CD4-positive, alpha-beta memory T cell (primary cell): ENCODE data around the gene KRTAP5-3. TPM values are rescaled to one million over a fixed set of nuclear protein-coding genes. Genes with fewer than 3 reads are reported as not detected.
"Not testable (repeated sequence)": the region's sequence is repeated elsewhere in the genome, so short reads cannot be mapped to it uniquely, and the experiment has no call there.

ENCODE experiments used
- CTCF ChIA-PET: fragments of 350-600 bp; sonication (Branson Sonifier 250); formaldehyde crosslinking; loops from one replicate; lab custom pipeline; 2021; ENCODE audit warnings: inconsistent platforms; ENCODE audit not compliant: partially characterized antibody; lab: Charles Lee
- POLR2A ChIA-PET: fragments of 350-600 bp; sonication (Branson Sonifier 250); formaldehyde crosslinking; loops from one replicate; lab custom pipeline; 2021; ENCODE audit not compliant: partially characterized antibody; lab: Charles Lee
- DNase-seq, 5 donors: peaks; one replicate each; pipeline versions ENCODE4 v3.0.0 to v3.0.0-alpha.2; 2020 to 2022; ENCODE audit warnings: mixed read lengths in 1 of 5
- H3K27ac ChIP-seq: one replicate; pipeline ENCODE4 v1.7.0; 2013; ENCODE audit warnings: low read depth, low read length
- H3K27me3 ChIP-seq: 2 replicates; pipeline ENCODE4 v1.7.0; 2013; ENCODE audit warnings: mild to moderate bottlenecking, low read length, moderate library complexity; ENCODE audit not compliant: insufficient read depth
- H3K36me3 ChIP-seq: 2 replicates; pipeline ENCODE4 v1.7.0; 2013; ENCODE audit warnings: mild to moderate bottlenecking, low read length, moderate library complexity; ENCODE audit not compliant: insufficient read depth
- H3K4me1 ChIP-seq: 2 replicates; pipeline ENCODE4 v1.7.0; 2013; ENCODE audit warnings: mild to moderate bottlenecking, low read length, moderate library complexity; ENCODE audit not compliant: insufficient read depth
- H3K4me3 ChIP-seq, 2 donors: one replicate each; pipeline ENCODE4 v1.7.0; 2013; ENCODE audit warnings: low read length in 2 of 2, mild to moderate bottlenecking in 1 of 2
- H3K9me3 ChIP-seq, 2 donors: one replicate each; pipeline ENCODE4 v1.7.0; 2013; ENCODE audit warnings: low read length in 2 of 2, control low read depth in 1 of 2; ENCODE audit not compliant: control insufficient read depth in 1 of 2
- H3K27ac Mint-ChIP-seq, 7 donors: one replicate each; pipeline ENCODE4 v1.8.0; 2020 to 2021; ENCODE audit warnings: mixed read lengths in 7 of 7, mild to moderate bottlenecking in 6 of 7, inconsistent platforms in 3 of 7, moderate library complexity in 3 of 7
- H3K27me3 Mint-ChIP-seq, 2 donors: one replicate each; pipeline ENCODE4 v1.8.0; 2020 to 2021; ENCODE audit warnings: mixed read lengths in 2 of 2
- H3K36me3 Mint-ChIP-seq, 2 donors: one replicate each; pipeline ENCODE4 v1.8.0; 2020 to 2021; ENCODE audit warnings: mixed read lengths in 2 of 2, inconsistent platforms in 1 of 2, mild to moderate bottlenecking in 1 of 2
- H3K4me1 Mint-ChIP-seq, 4 donors: one replicate each; pipeline ENCODE4 v1.8.0; 2020 to 2021; ENCODE audit warnings: mixed read lengths in 4 of 4, mild to moderate bottlenecking in 1 of 4
- H3K4me3 Mint-ChIP-seq, 8 donors: one replicate each; pipeline ENCODE4 v1.8.0; 2020 to 2021; ENCODE audit warnings: mixed read lengths in 8 of 8, mild to moderate bottlenecking in 7 of 8, moderate library complexity in 6 of 8, inconsistent platforms in 3 of 8
- H3K9me3 Mint-ChIP-seq, 8 donors: one replicate each; pipeline ENCODE4 v1.8.0; 2020 to 2021; ENCODE audit warnings: mixed read lengths in 8 of 8, mild to moderate bottlenecking in 5 of 8, inconsistent platforms in 3 of 8, moderate library complexity in 1 of 8
- intact Hi-C: fragments of 100-400 bp; cut with micrococcal nuclease; formaldehyde crosslinking; loops from one replicate; pipeline ENCODE4 v1.15.1; 2023
- polyA plus RNA-seq, 2 donors: library from polyadenylated mRNA; unstranded; fragments of 300-500 nt; fragmentation: Illumina TruSeq; gene quantifications; one replicate each; pipeline ENCODE4 v1.2.3, GENCODE V29; 2021
- total RNA-seq, 2 experiments: library from RNA; stranded (reverse); gene quantifications; one replicate each; pipeline ENCODE4 v1.2.3, GENCODE V29; 2021

KRTAP5-3 gene
- total and polyA plus RNA-seq, 4 experiments from 2014 or later, result not detected

GRCh38 chr11:1596576-1597121 lies 11.6 kb downstream of the KRTAP5-3 start:
- intact Hi-C loops, H3K36me3 Mint-ChIP-seq, H3K27ac ChIP-seq, H3K36me3 ChIP-seq, H3K9me3 Mint-ChIP-seq, H3K9me3 ChIP-seq, H3K4me1 ChIP-seq, H3K4me3 Mint-ChIP-seq, DNase-seq, H3K27me3 ChIP-seq, H3K4me3 ChIP-seq: not testable (repeated sequence)
- peaks cover 8 to 14% of the 10 kb centered on the region in 2 donors for H3K27me3 Mint-ChIP-seq
- peak overlapping the region in 1 of 7 donors; percentile 18 for H3K27ac Mint-ChIP-seq
- H3K4me1 Mint-ChIP-seq, result peaks cover 11 to 30% (median 13%) of the 10 kb centered on the region in 4 donors
- ChIA-PET CTCF (interaction anchor here (0.7 to 6.4 kb wide), 6 partner anchors 9 to 41 kb away, joined by 3 to 53 read pairs (median 8); partner anchors contain the start of genes KRTAP5-3 and KRTAP5-5), POLR2A (interaction anchor here (1.0 kb wide), 1 partner anchor 9 kb away, joined by 4 read pairs; no protein-coding TSS in a partner anchor)

GRCh38 chr11:1595994-1596575 lies 12.2 kb downstream of the KRTAP5-3 start:
- H3K4me1 ChIP-seq, H3K36me3 ChIP-seq, H3K4me3 ChIP-seq, H3K27ac ChIP-seq, H3K36me3 Mint-ChIP-seq, H3K9me3 ChIP-seq, H3K4me3 Mint-ChIP-seq, H3K27me3 ChIP-seq, DNase-seq, H3K9me3 Mint-ChIP-seq: not testable (repeated sequence)
- Mint-ChIP-seq H3K27me3 (peaks cover 8 to 14% of the 10 kb centered on the region in 2 donors), H3K4me1 (peaks cover 11 to 30% (median 13%) of the 10 kb centered on the region in 4 donors), H3K27ac (peak overlapping the region in 1 of 7 donors; percentile 18)
- ChIA-PET CTCF (interaction anchor here (0.7 to 6.4 kb wide), 13 partner anchors 10 to 210 kb away, joined by 3 to 53 read pairs (median 4); partner anchors contain the start of genes KRTAP5-1 and KRTAP5-5), POLR2A (interaction anchor here (1.0 kb wide), 1 partner anchor 9 kb away, joined by 4 read pairs; no protein-coding TSS in a partner anchor)
- intact Hi-C loops, result loop anchor here (2.0 kb wide), 1 partner anchor 33 kb away; the partner anchor contains the start of gene KRTAP5-5

GRCh38 chr11:1592628-1593027 lies 15.6 kb downstream of the KRTAP5-3 start:
- Histone ChIP-seq H3K9me3 (no peaks in the 10 kb centered on the region), H3K4me1 (peaks cover 25% of the 10 kb centered on the region), H3K4me3 (no peak overlapping the region), H3K27me3 (no peaks in the 10 kb centered on the region), H3K36me3 (no peaks in the 10 kb centered on the region), H3K27ac (no peak overlapping the region)
- Mint-ChIP-seq H3K4me3 (no peak overlapping the region), H3K9me3 (peaks cover 0 to 6% (median 0%) of the 10 kb centered on the region in 8 donors), H3K27ac (peak overlapping the region in 2 of 7 donors; percentile 27 to 52), H3K36me3 (no peaks in the 10 kb centered on the region), H3K27me3 (peaks cover 2 to 6% of the 10 kb centered on the region in 2 donors), H3K4me1 (peaks cover 21 to 39% (median 31%) of the 10 kb centered on the region in 4 donors)
- intact Hi-C loops, result no loop called here
- CTCF ChIA-PET, result no interaction called here
- POLR2A ChIA-PET, result no interaction called here
- no peak for DNase-seq

GRCh38 chr11:1589996-1590395 lies 18.3 kb downstream of the KRTAP5-3 start:
- peaks cover 30% of the 10 kb centered on the region for H3K4me1 ChIP-seq
- no peaks in the 10 kb centered on the region for H3K27me3 ChIP-seq
- H3K27me3 Mint-ChIP-seq, result peaks cover 1 to 2% of the 10 kb centered on the region in 2 donors
- H3K4me3 Mint-ChIP-seq, result peak overlapping the region in 6 of 8 donors; percentile 13 to 59 (median 30)
- H3K9me3 Mint-ChIP-seq, result peaks cover 0 to 6% (median 0%) of the 10 kb centered on the region in 8 donors
- H3K27ac Mint-ChIP-seq, result peak overlapping the region in 5 of 7 donors; percentile 22 to 88 (median 74)
- H3K4me3 ChIP-seq, result no peak overlapping the region
- CTCF ChIA-PET, result interaction anchor here (1.2 to 4.3 kb wide), 4 partner anchors 8 to 39 kb away, joined by 3 to 49 read pairs (median 12); no protein-coding TSS in a partner anchor
- POLR2A ChIA-PET, result interaction anchor here (1.0 to 4.9 kb wide), 2 partner anchors 16 to 17 kb away, joined by 3 to 72 read pairs; partner anchors contain the start of gene DUSP8
- no peak overlapping the region for H3K27ac ChIP-seq
- no peaks in the 10 kb centered on the region for H3K36me3 Mint-ChIP-seq
- no peak for DNase-seq
- no peaks in the 10 kb centered on the region for H3K9me3 ChIP-seq
- no peaks in the 10 kb centered on the region for H3K36me3 ChIP-seq
- intact Hi-C loops, result loop anchor here (1.0 kb wide), 2 partner anchors 16 kb away; no protein-coding TSS in a partner anchor
- H3K4me1 Mint-ChIP-seq, result peaks cover 19 to 35% (median 28%) of the 10 kb centered on the region in 4 donors

- POLR2A ChIA-PET, result interaction anchor here (0.5 to 4.9 kb wide), 9 partner anchors 9 to 1425 kb away, joined by 3 to 72 read pairs (median 4); partner anchors contain the start of genes DUSP8 and KRTAP5-2
These were observed 18.9 kb downstream of the KRTAP5-3 start for GRCh38 chr11:1589191-1589963.

GRCh38 chr11:1586699-1587098 lies 21.6 kb downstream of the KRTAP5-3 start:
- H3K36me3 Mint-ChIP-seq, result no peaks in the 10 kb centered on the region
- POLR2A ChIA-PET, result no interaction called here
- intact Hi-C loops, result no loop called here
- Histone ChIP-seq H3K4me3 (no peak overlapping the region), H3K9me3 (no peaks in the 10 kb centered on the region), H3K27ac (no peak overlapping the region), H3K36me3 (no peaks in the 10 kb centered on the region), H3K27me3 (no peaks in the 10 kb centered on the region), H3K4me1 (peaks cover 38% of the 10 kb centered on the region)
- H3K4me3 Mint-ChIP-seq, result peak overlapping the region in 2 of 8 donors; percentile 18 to 38
- H3K9me3 Mint-ChIP-seq, result peaks cover 0 to 6% (median 0%) of the 10 kb centered on the region in 8 donors
- peak overlapping the region in 5 of 7 donors; percentile 26 to 86 (median 47) for H3K27ac Mint-ChIP-seq
- CTCF ChIA-PET, result interaction anchor here (0.9 to 1.2 kb wide), 2 partner anchors 8 to 12 kb away, joined by 3 read pairs; no protein-coding TSS in a partner anchor
- peaks cover 25 to 46% (median 33%) of the 10 kb centered on the region in 4 donors for H3K4me1 Mint-ChIP-seq
- no peaks in the 10 kb centered on the region for H3K27me3 Mint-ChIP-seq
- DNase-seq, result no peak

More at GRCh38 chr11:1589191-1589963, 18.9 kb downstream of the KRTAP5-3 start:
- peak; percentile 47 to 71 (median 65) for DNase-seq
- intact Hi-C loops, result loop anchor here (1.0 kb wide), 2 partner anchors 15 to 17 kb away; no protein-coding TSS in a partner anchor
- Histone ChIP-seq H3K4me3 (peak overlapping the region in 1 of 2 donors; percentile 22), H3K4me1 (peaks cover 33% of the 10 kb centered on the region), H3K27ac (peak overlapping the region; percentile 39)
- CTCF ChIA-PET, result interaction anchor here (1.1 to 4.3 kb wide), 5 partner anchors 7 to 64 kb away, joined by 4 to 49 read pairs (median 5); no protein-coding TSS in a partner anchor
- not testable (repeated sequence) for H3K36me3 Mint-ChIP-seq, H3K9me3 ChIP-seq, H3K27me3 Mint-ChIP-seq, H3K36me3 ChIP-seq, H3K27me3 ChIP-seq, H3K9me3 Mint-ChIP-seq
- Mint-ChIP-seq H3K27ac (peak overlapping the region; percentile 81 to 97 (median 93)), H3K4me3 (peak overlapping the region; percentile 69 to 85 (median 79)), H3K4me1 (peaks cover 20 to 36% (median 28%) of the 10 kb centered on the region in 4 donors)
